Panc1 (cell line): ENCODE results near the gene NATD1. TPM values are rescaled to one million over a fixed set of nuclear protein-coding genes. Genes with fewer than 3 reads are reported as not detected.

Experiments used
- ATAC-seq: fragments of 200-7000 bp; cut with Tn5 transposase; 2 replicates; pipeline ENCODE4 v1.9.1; 2020; ENCODE audit warnings: mild to moderate bottlenecking, moderate library complexity
- BruUV-seq: library from RNA; stranded (reverse); fragments of 400-500 nt; replicated peaks from 2 replicates; lab custom pipeline; 2021; lab: Mats Ljungman, UMichigan
- CTCF ChIA-PET: fragments of 300-600 bp; sonication (Branson Sonifier 250); formaldehyde crosslinking; loops from one replicate; lab custom pipeline; 2022; ENCODE audit warnings: antibody characterized with exemption; lab: Charles Lee
- POLR2A ChIA-PET: fragments of 300-600 bp; sonication (Branson Sonifier 250); formaldehyde crosslinking; loops from one replicate; lab custom pipeline; 2022; ENCODE audit warnings: antibody characterized with exemption; lab: Charles Lee
- DNase-seq: peaks from one replicate; pipeline ENCODE4 v3.0.0-alpha.2; 2010; ENCODE audit warnings: low read depth, low spot score
- H3K27ac ChIP-seq: 2 replicates; pipeline ENCODE4 v1.5.1; 2011; ENCODE audit warnings: mild to moderate bottlenecking, low read length, inconsistent platforms
- H3K27me3 ChIP-seq: fragments of 200-500 bp; sonication (Bioruptor generic); 2 replicates; pipeline ENCODE4 v1.6.0; 2014; ENCODE audit warnings: low read length, inconsistent platforms; ENCODE audit not compliant: control insufficient read depth, insufficient read depth
- H3K36me3 ChIP-seq: fragments of 200-500 bp; sonication (Bioruptor generic); 2 replicates; pipeline ENCODE4 v1.5.1; 2014; ENCODE audit warnings: inconsistent platforms, mild to moderate bottlenecking, low read length, moderate library complexity; ENCODE audit not compliant: control insufficient read depth, insufficient read depth
- H3K4me1 ChIP-seq: 2 replicates; pipeline ENCODE4 v1.5.1; 2011; ENCODE audit warnings: inconsistent platforms, mild to moderate bottlenecking, low read length, moderate library complexity; ENCODE audit not compliant: control insufficient read depth, insufficient read depth
- H3K4me3 ChIP-seq, 2 experiments: 2 replicates each; pipeline ENCODE4 v1.5.1; 2011 to 2012; ENCODE audit warnings: low read depth in 2 of 2, low read length in 2 of 2, mild to moderate bottlenecking in 2 of 2, inconsistent platforms in 1 of 2, moderate library complexity in 1 of 2
- H3K9me3 ChIP-seq: fragments of 200-500 bp; sonication (Bioruptor generic); 2 replicates; pipeline ENCODE4 v1.5.1; 2014; ENCODE audit warnings: low read depth, mild to moderate bottlenecking, inconsistent platforms, low read length, moderate library complexity; ENCODE audit not compliant: control insufficient read depth, insufficient read depth
- POLR2AphosphoS5 ChIP-seq: IDR thresholded peaks from 2 replicates; pipeline ENCODE4 v1.6.1; 2012; ENCODE audit warnings: mild to moderate bottlenecking, low read depth, low read length, moderate library complexity
- SIN3A ChIP-seq: IDR thresholded peaks from 2 replicates; pipeline ENCODE4 v1.6.1; 2012; ENCODE audit warnings: low read depth, mild to moderate bottlenecking, low read length, moderate library complexity, borderline replicate concordance; ENCODE audit not compliant: insufficient read depth
- TCF7L2 ChIP-seq: IDR thresholded peaks from 2 replicates; pipeline ENCODE4 v1.6.1; 2011; ENCODE audit warnings: mild to moderate bottlenecking, low read depth, low read length, inconsistent platforms
- in situ Hi-C: cut with HindIII; loops from 2 replicates; pipeline ENCODE4 v1.10.0; 2016; ENCODE audit warnings: low sequenced_read_pairs, low pct_unique_long_range_greater_than_20kb
- intact Hi-C: fragments of 100-400 bp; cut with micrococcal nuclease; formaldehyde crosslinking; loops from one replicate; pipeline ENCODE4 v1.10.0; 2022; ENCODE audit not compliant: unreplicated experiment
- total RNA-seq: library from RNA; stranded (reverse); gene quantifications from one replicate; pipeline ENCODE4 v1.2.1, GENCODE V29; 2021; ENCODE audit not compliant: unreplicated experiment
- TF ChIP-seq, protein P1 (sequence below), 2 experiments: IDR thresholded peaks; 2 replicates each; pipeline ENCODE4 v1.6.1; 2011 to 2012; ENCODE audit warnings: low read depth in 2 of 2, control low read depth in 1 of 2, low read length in 1 of 2, mild to moderate bottlenecking in 1 of 2, moderate library complexity in 1 of 2; ENCODE audit not compliant: insufficient read depth in 1 of 2
- TF ChIP-seq, protein P2 (sequence below): fragments of 450-650 bp; IDR thresholded peaks from 2 replicates; pipeline ENCODE4 v1.5.1; 2017; ENCODE audit warnings: mild to moderate bottlenecking

NATD1 gene
- total RNA-seq, 1 experiment from 2014 or later, result 2.8 TPM

DNA sequence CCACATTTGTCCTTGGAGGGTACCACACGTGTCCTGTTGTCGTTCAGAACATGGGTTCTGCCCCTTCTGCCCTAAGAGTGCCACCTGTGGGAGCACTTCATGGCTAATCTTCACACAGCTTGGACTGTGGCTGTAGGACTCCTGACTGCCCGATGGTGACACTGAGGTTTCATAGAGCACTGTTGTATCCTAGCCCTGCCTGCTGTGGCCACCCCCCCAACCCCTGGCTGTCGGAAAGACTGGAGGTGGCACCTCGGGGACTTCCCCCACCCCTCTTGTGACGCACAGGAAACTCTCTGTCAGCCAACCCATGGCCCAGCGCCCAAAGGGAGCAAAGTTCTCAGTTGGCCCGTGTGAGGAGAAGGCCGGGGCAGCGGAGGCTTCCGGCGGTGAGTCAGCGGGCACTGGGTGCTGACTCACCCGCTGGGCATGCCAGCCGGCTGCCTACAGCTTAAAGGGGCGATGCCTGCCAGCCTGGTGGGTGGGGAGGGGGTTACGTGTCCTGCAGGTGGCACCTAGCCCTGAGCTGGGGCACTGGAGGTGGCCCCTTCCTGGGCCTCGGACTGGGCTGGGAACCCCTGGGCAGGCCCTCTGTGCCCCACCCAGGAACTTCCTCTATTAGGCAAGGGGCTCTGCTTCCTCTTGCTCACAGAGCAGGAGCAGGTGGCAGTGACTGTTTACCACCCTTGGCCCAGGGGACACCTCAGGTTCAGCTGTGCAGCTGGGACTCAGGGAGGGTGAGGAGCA, 34.7 kb upstream of the NATD1 start:
- TF ChIP-seq SIN3A (peak; percentile 86; the same call in 1 of the 2 replicates), POLR2AphosphoS5 (peak; percentile 63; the same call in 1 of the 2 replicates)
- TF ChIP-seq, protein P1, sequence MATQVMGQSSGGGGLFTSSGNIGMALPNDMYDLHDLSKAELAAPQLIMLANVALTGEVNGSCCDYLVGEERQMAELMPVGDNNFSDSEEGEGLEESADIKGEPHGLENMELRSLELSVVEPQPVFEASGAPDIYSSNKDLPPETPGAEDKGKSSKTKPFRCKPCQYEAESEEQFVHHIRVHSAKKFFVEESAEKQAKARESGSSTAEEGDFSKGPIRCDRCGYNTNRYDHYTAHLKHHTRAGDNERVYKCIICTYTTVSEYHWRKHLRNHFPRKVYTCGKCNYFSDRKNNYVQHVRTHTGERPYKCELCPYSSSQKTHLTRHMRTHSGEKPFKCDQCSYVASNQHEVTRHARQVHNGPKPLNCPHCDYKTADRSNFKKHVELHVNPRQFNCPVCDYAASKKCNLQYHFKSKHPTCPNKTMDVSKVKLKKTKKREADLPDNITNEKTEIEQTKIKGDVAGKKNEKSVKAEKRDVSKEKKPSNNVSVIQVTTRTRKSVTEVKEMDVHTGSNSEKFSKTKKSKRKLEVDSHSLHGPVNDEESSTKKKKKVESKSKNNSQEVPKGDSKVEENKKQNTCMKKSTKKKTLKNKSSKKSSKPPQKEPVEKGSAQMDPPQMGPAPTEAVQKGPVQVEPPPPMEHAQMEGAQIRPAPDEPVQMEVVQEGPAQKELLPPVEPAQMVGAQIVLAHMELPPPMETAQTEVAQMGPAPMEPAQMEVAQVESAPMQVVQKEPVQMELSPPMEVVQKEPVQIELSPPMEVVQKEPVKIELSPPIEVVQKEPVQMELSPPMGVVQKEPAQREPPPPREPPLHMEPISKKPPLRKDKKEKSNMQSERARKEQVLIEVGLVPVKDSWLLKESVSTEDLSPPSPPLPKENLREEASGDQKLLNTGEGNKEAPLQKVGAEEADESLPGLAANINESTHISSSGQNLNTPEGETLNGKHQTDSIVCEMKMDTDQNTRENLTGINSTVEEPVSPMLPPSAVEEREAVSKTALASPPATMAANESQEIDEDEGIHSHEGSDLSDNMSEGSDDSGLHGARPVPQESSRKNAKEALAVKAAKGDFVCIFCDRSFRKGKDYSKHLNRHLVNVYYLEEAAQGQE (IDR thresholded peaks at IDR 0.05; ENCODE audit: insufficient read depth in 1 of 2, low read depth in 2 of 2, low read length in 1 of 2), result no peak
- in situ Hi-C loops, result no loop called here
- Histone ChIP-seq H3K36me3 (peaks cover 2% of the 10 kb centered on the region; the same call in 1 of the 2 replicates), H3K9me3 (no peaks in the 10 kb centered on the region), H3K27ac (peak overlapping the region; percentile 90), H3K4me1 (peaks cover 38% of the 10 kb centered on the region), H3K27me3 (no peaks in the 10 kb centered on the region), H3K4me3 (peak overlapping the region; percentile 8 to 65)
- CTCF ChIA-PET, result no interaction called here
- peak; percentile 83 for DNase-seq
- intact Hi-C loops, result loop anchor here (10.0 kb wide), 1 partner anchor 163 kb away; the partner anchor contains the start of gene DHRS7B
- ATAC-seq, result peak; percentile 76
- POLR2A ChIA-PET, result no interaction called here
- BruUV-seq, result no TSS peak

DNA sequence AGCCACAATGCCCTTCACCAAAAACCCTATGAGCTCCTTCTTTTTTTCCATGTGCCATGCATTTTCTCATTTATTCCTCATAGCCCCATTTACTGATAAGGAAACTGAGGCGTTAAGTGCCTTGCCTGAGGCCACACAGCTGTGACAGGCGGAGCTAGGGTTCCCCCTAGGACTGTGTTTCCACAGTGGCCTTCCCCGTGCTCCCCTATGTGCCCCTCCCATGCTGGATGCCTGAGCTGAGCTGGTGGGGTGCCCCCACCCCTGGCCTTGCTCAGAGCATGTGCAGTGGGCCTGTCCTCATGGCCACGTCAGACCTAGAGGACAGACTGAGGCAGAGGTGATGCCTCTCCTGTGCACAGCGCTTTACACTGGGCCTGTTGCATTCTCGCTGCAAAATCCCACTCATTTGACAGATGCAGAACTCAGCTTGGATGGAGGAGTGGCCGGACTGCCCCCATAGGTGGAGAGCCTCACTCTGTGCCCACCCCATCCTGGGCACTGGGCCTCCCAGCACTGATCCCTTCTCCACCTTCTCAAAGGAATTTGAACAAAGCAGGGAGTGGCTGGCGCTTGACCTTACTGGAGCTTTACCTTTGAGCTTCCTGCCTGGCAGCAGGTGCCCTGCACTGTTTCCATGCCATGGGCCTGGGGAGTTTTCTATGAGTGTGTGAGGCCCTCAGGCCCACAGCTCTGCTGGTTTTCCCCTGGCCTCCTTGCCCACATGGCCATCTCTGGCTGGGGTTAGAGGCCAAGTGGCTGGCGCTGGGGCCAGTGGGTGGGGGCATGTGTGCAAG, 33.9 kb upstream of the NATD1 start:
- POLR2A ChIA-PET, result no interaction called here

More for the DNA sequence above, 33.9 kb upstream of the NATD1 start:
- Histone ChIP-seq H3K4me3 (peak overlapping the region; percentile 65 to 75), H3K27ac (peak overlapping the region; percentile 90), H3K36me3 (peaks cover 2% of the 10 kb centered on the region; the same call in 1 of the 2 replicates), H3K27me3 (no peaks in the 10 kb centered on the region), H3K4me1 (peaks cover 43% of the 10 kb centered on the region), H3K9me3 (no peaks in the 10 kb centered on the region)
- intact Hi-C loops (loop anchor here (10.0 kb wide), 1 partner anchor 162 kb away; the partner anchor contains the start of gene DHRS7B), in situ Hi-C loops (no loop called here)
- peak; percentile 1; the same call in 1 of the 2 replicates for ATAC-seq
- no TSS peak for BruUV-seq
- CTCF ChIA-PET, result no interaction called here
- TF ChIP-seq, protein P2, sequence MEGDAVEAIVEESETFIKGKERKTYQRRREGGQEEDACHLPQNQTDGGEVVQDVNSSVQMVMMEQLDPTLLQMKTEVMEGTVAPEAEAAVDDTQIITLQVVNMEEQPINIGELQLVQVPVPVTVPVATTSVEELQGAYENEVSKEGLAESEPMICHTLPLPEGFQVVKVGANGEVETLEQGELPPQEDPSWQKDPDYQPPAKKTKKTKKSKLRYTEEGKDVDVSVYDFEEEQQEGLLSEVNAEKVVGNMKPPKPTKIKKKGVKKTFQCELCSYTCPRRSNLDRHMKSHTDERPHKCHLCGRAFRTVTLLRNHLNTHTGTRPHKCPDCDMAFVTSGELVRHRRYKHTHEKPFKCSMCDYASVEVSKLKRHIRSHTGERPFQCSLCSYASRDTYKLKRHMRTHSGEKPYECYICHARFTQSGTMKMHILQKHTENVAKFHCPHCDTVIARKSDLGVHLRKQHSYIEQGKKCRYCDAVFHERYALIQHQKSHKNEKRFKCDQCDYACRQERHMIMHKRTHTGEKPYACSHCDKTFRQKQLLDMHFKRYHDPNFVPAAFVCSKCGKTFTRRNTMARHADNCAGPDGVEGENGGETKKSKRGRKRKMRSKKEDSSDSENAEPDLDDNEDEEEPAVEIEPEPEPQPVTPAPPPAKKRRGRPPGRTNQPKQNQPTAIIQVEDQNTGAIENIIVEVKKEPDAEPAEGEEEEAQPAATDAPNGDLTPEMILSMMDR, result no peak
- no peak for TF ChIP-seq SIN3A
- TF ChIP-seq, protein P1 (IDR thresholded peaks at IDR 0.05; ENCODE audit: insufficient read depth in 1 of 2, low read depth in 2 of 2, low read length in 1 of 2), result no peak
- no peak for TF ChIP-seq TCF7L2
- no peak for TF ChIP-seq POLR2AphosphoS5
- DNase-seq, result no peak
